Endothelial cell of umbilical vein (primary cell): ENCODE data around the gene TAS2R42. TPM values are rescaled to one million over a fixed set of nuclear protein-coding genes. Genes with fewer than 3 reads are reported as not detected.

Experiments
- BruUV-seq: library from RNA; stranded (reverse); fragments of 400-500 nt; replicated peaks from 2 replicates; lab custom pipeline; 2021; lab: Mats Ljungman, UMichigan
- CTCF ChIA-PET: fragments of 300-600, 350-600 bp; sonication (Branson Sonifier 250); formaldehyde crosslinking; loops from one replicate; lab custom pipeline; 2021; ENCODE audit warnings: antibody characterized with exemption, inconsistent platforms; lab: Charles Lee
- POLR2A ChIA-PET: fragments of 300-600, 350-600 bp; sonication (Branson Sonifier 250); formaldehyde crosslinking; loops from one replicate; lab custom pipeline; 2021; ENCODE audit warnings: antibody characterized with exemption, inconsistent platforms; lab: Charles Lee
- DNase-seq: peaks from one replicate; pipeline ENCODE4 v3.0.0-alpha.2; 2011; ENCODE audit warnings: low read depth, low spot score
- FAIRE-seq: peaks from 2 replicates; lab custom pipeline; 2011; peaks lifted over from hg19 to GRCh38; lab: Jason Lieb, UNC
- H2AFZ ChIP-seq: 2 replicates; pipeline ENCODE4 v1.6.0; 2012; ENCODE audit warnings: low read depth, low read length, control low read depth, inconsistent platforms
- H3K27ac ChIP-seq: 2 replicates; pipeline ENCODE4 v1.5.1; 2011; ENCODE audit warnings: low read depth, mild to moderate bottlenecking, control low read depth, low read length, moderate library complexity; ENCODE audit not compliant: insufficient read depth
- H3K27me3 ChIP-seq, 2 experiments: 2 replicates each; pipeline versions ENCODE4 v1.6.0 to v1.6.1; 2011; ENCODE audit warnings: low read length in 2 of 2, mixed read lengths in 1 of 2; ENCODE audit not compliant: control insufficient read depth in 2 of 2, insufficient read depth in 2 of 2
- H3K36me3 ChIP-seq, 2 experiments: 2 replicates in 1 of 2; 3 replicates in 1 of 2; pipeline ENCODE4 v1.5.1; 2011; ENCODE audit warnings: low read length in 2 of 2, mild to moderate bottlenecking in 1 of 2, moderate library complexity in 1 of 2; ENCODE audit not compliant: control insufficient read depth in 2 of 2, insufficient read depth in 2 of 2; ENCODE audit errors: extremely low read depth in 1 of 2
- H3K4me1 ChIP-seq: 3 replicates; pipeline ENCODE4 v1.5.1; 2011; ENCODE audit warnings: mild to moderate bottlenecking, low read length; ENCODE audit not compliant: control insufficient read depth, insufficient read depth; ENCODE audit errors: extremely low read depth
- H3K4me2 ChIP-seq: 2 replicates; pipeline ENCODE4 v1.6.1; 2011; ENCODE audit warnings: low read length, control low read depth, mixed read lengths; ENCODE audit not compliant: insufficient read depth
- H3K4me3 ChIP-seq, 3 experiments: fragments of 200-600 bp in 1 of 3; sonication (generic), shearing (Covaris generic) in 1 of 3; replicated peaks in 1 of 3; 2 replicates each; pipeline ENCODE4 v1.5.1; 2011 to 2016; ENCODE audit warnings: control low read depth in 3 of 3, low read length in 3 of 3, mild to moderate bottlenecking in 2 of 3, inconsistent platforms in 1 of 3, low read depth in 1 of 3, moderate library complexity in 1 of 3; ENCODE audit not compliant: insufficient read depth in 1 of 3
- H3K79me2 ChIP-seq: 2 replicates; pipeline ENCODE4 v1.6.0; 2012; ENCODE audit warnings: low read length, inconsistent platforms; ENCODE audit not compliant: control insufficient read depth, insufficient read depth
- H3K9ac ChIP-seq: replicated peaks from 2 replicates; pipeline ENCODE3; 2011; ENCODE audit warnings: low read length, control low read depth; ENCODE audit not compliant: insufficient read depth; ENCODE audit errors: extremely low read depth
- H3K9me1 ChIP-seq: replicated peaks from 3 replicates; pipeline ENCODE4 v1.6.0; 2011; ENCODE audit warnings: mild to moderate bottlenecking, low read length; ENCODE audit not compliant: control insufficient read depth, insufficient read depth; ENCODE audit errors: extremely low read depth
- H3K9me3 ChIP-seq: replicated peaks from 2 replicates; pipeline ENCODE4 v1.5.1; 2012; ENCODE audit warnings: low read length, inconsistent platforms; ENCODE audit not compliant: control insufficient read depth, insufficient read depth
- H4K20me1 ChIP-seq: replicated peaks from 2 replicates; pipeline ENCODE3; 2011; ENCODE audit warnings: mild to moderate bottlenecking, low read length; ENCODE audit not compliant: control insufficient read depth, insufficient read depth; ENCODE audit errors: extremely low read depth
- EZH2 ChIP-seq: IDR thresholded peaks from 2 replicates; pipeline ENCODE4 v1.6.1; 2012; ENCODE audit warnings: borderline replicate concordance, low read depth, mild to moderate bottlenecking, moderate library complexity, low read length, inconsistent platforms; ENCODE audit not compliant: severe bottlenecking
- GATA2 ChIP-seq: IDR thresholded peaks from 2 replicates; pipeline ENCODE4 v1.7.0; 2011; ENCODE audit warnings: low read depth, mild to moderate bottlenecking, moderate library complexity, mixed read lengths, low read length; ENCODE audit not compliant: insufficient read length, insufficient read depth
- JUN ChIP-seq: IDR thresholded peaks from 2 replicates; pipeline ENCODE4 v1.6.1; 2011; ENCODE audit warnings: borderline replicate concordance, low read depth; ENCODE audit not compliant: insufficient read length, insufficient read depth
- MAX ChIP-seq: IDR thresholded peaks from 2 replicates; pipeline ENCODE4 v1.6.1; 2011; ENCODE audit not compliant: insufficient read depth, insufficient read length
- MYC ChIP-seq: IDR thresholded peaks from one replicate; pipeline ENCODE4 v1.6.1; 2011; ENCODE audit warnings: mild to moderate bottlenecking, low read depth, low read length
- POLR2AphosphoS5 ChIP-seq: IDR thresholded peaks from 2 replicates; pipeline ENCODE4 v1.6.1; 2012; ENCODE audit warnings: low read depth, mild to moderate bottlenecking, control low read depth, low read length, moderate library complexity; ENCODE audit not compliant: insufficient read depth
- dilution Hi-C: fragments of 300-500 bp; cut with MboI; formaldehyde crosslinking; loops from one replicate; pipeline ENCODE4 v1.15.0; 2019; ENCODE audit warnings: low sequenced_read_pairs; ENCODE audit not compliant: extremely low pct_ligation_motif_present
- intact Hi-C: fragments of 100-400 bp; cut with micrococcal nuclease; formaldehyde crosslinking; loops from one replicate; pipeline ENCODE4 v1.10.0; 2022
- polyA plus RNA-seq, 4 experiments: library from polyadenylated mRNA; depleted of rRNA in 3 of 4; stranded (reverse) in 3 of 4; unstranded in 1 of 4; fragments of >200 nt; gene quantifications; 2 replicates each; pipeline versions ENCODE4 v1.2.1 to v1.2.3, GENCODE V29; 2011 to 2012; ENCODE audit warnings: missing spikeins in 1 of 4
- total RNA-seq: library from RNA; stranded (reverse); gene quantifications from 2 replicates; pipeline ENCODE4 v1.2.3, GENCODE V29; 2021

TAS2R42 gene
- total and polyA plus RNA-seq, 2 donors (not counting 3 experiments of a cell fraction or from before 2014, with no cell fraction given): not detected

- Histone ChIP-seq H2AFZ (no peak overlapping the region), H3K9ac (no peak overlapping the region), H3K4me3 (no peak overlapping the region), H3K36me3 (no peaks in the 10 kb centered on the region), H3K9me1 (no peaks in the 10 kb centered on the region), H3K9me3 (no peaks in the 10 kb centered on the region), H3K27ac (no peak overlapping the region), H3K79me2 (peaks cover 43% of the 10 kb centered on the region), H3K4me2 (no peak overlapping the region), H3K27me3 (no peaks in the 10 kb centered on the region), H3K4me1 (no peaks in the 10 kb centered on the region), H4K20me1 (no peaks in the 10 kb centered on the region)
- no TSS peak for BruUV-seq
- CTCF ChIA-PET: no interaction called here
- intact Hi-C loops: no loop called here
- no peak for FAIRE-seq
- dilution Hi-C loops: no loop called here
- TF ChIP-seq POLR2AphosphoS5 (no peak), EZH2 (no peak), GATA2 (no peak), JUN (no peak), MAX (no peak), MYC (no peak)
- POLR2A ChIA-PET: no interaction called here
- DNase-seq: no peak
Measured at GRCh38 chr12:11136075-11136474, 50.7 kb downstream of the TAS2R42 start.

Other genes starting within 250 kb of the TAS2R42 start
- 3.0 and 4.2 TPM in 2 replicates for gene TAS2R14, start 247.7 kb downstream of the TAS2R42 start, total RNA-seq
- 0.76 and 0.91 TPM in 2 replicates for gene TAS2R14, start 247.7 kb downstream of the TAS2R42 start, polyA plus RNA-seq
- 1.5 and 1.6 TPM in 2 replicates for gene TAS2R50, start 200.0 kb downstream of the TAS2R42 start, total RNA-seq
- 0.12 TPM in 1 of 2 replicates, not detected in the other for gene TAS2R50, start 200.0 kb downstream of the TAS2R42 start, polyA plus RNA-seq
- 2.2 and 3.3 TPM in 2 replicates for gene TAS2R20, start 188.6 kb downstream of the TAS2R42 start, total RNA-seq
- 0.30 and 0.48 TPM in 2 replicates for gene TAS2R20, start 188.6 kb downstream of the TAS2R42 start, polyA plus RNA-seq
- 3.1 and 4.1 TPM in 2 replicates for gene TAS2R19, start 164.3 kb downstream of the TAS2R42 start, total RNA-seq
- gene TAS2R19, start 164.3 kb downstream of the TAS2R42 start, polyA plus RNA-seq: 0.12 and 0.29 TPM in 2 replicates
- gene TAS2R31, start 155.5 kb downstream of the TAS2R42 start, total RNA-seq: 3.2 and 4.3 TPM in 2 replicates
- 0.12 TPM in 1 of 2 replicates, not detected in the other for gene TAS2R31, start 155.5 kb downstream of the TAS2R42 start, polyA plus RNA-seq
- 1.4 and 2.4 TPM in 2 replicates for gene TAS2R46, start 124.6 kb downstream of the TAS2R42 start, total RNA-seq
- gene TAS2R46, start 124.6 kb downstream of the TAS2R42 start, polyA plus RNA-seq: 0.14 TPM in 1 of 2 replicates, not detected in the other
- gene TAS2R43, start 94.6 kb downstream of the TAS2R42 start, total RNA-seq: 0.88 and 1.8 TPM in 2 replicates
- 0.07 TPM in 1 of 2 replicates, not detected in the other for gene TAS2R43, start 94.6 kb downstream of the TAS2R42 start, polyA plus RNA-seq
- gene TAS2R30, start 52.3 kb downstream of the TAS2R42 start, total RNA-seq: 3.7 and 5.2 TPM in 2 replicates
- gene TAS2R30, start 52.3 kb downstream of the TAS2R42 start, polyA plus RNA-seq: 0.26 and 0.33 TPM in 2 replicates
- 10.8 and 10.9 TPM in 2 replicates for gene SMIM10L1, start 15.7 kb downstream of the TAS2R42 start, total RNA-seq
- gene SMIM10L1, start 15.7 kb downstream of the TAS2R42 start, polyA plus RNA-seq: 5.1 and 6.2 TPM in 2 replicates
- not detected in 2 replicates for gene PRB3, start 82.8 kb upstream of the TAS2R42 start, total RNA-seq
- not detected in 2 replicates for gene PRB3, start 82.8 kb upstream of the TAS2R42 start, polyA plus RNA-seq
- not detected in 2 replicates for gene PRB4, start 123.5 kb upstream of the TAS2R42 start, total RNA-seq
- gene PRB4, start 123.5 kb upstream of the TAS2R42 start, polyA plus RNA-seq: not detected in 2 replicates
- gene PRB2, start 208.6 kb upstream of the TAS2R42 start, total RNA-seq: not detected in 2 replicates
- not detected in 2 replicates for gene PRB2, start 208.6 kb upstream of the TAS2R42 start, polyA plus RNA-seq